DMS153 (cell line): ENCODE measurements around the gene SPATA13.
"Not testable (repeated sequence)": the region's sequence is repeated elsewhere in the genome, so short reads cannot be mapped to it uniquely, and the experiment has no call there.

Experiments used
- DNase-seq: peaks from one replicate; lab custom pipeline; 2025; lab: John Stamatoyannopoulos, UW

Gene SPATA13

GRCh38 chr13:24195626-24196025 lies 35.1 kb downstream of the SPATA13 start:
- no peak for DNase-seq

GRCh38 chr13:24196593-24197197 lies 36.2 kb downstream of the SPATA13 start:
- DNase-seq = no peak

GRCh38 chr13:24199016-24199415 lies 38.5 kb downstream of the SPATA13 start:
- DNase-seq = no peak

GRCh38 chr13:24202215-24202614 lies 41.7 kb downstream of the SPATA13 start:
- no peak for DNase-seq

- DNase-seq = no peak
These were observed 42.8 kb downstream of the SPATA13 start for GRCh38 chr13:24203273-24203672.

- no peak for DNase-seq
These were observed 43.3 kb downstream of the SPATA13 start for GRCh38 chr13:24203811-24204210.

- DNase-seq = not testable (repeated sequence)
These were observed 44.6 kb downstream of the SPATA13 start for GRCh38 chr13:24205076-24205475.

- no peak for DNase-seq
These were observed 47.5 kb downstream of the SPATA13 start for GRCh38 chr13:24207841-24208667.

- no peak for DNase-seq
These were observed 48.6 kb downstream of the SPATA13 start for GRCh38 chr13:24209138-24209537.

GRCh38 chr13:24212254-24212653 lies 51.7 kb downstream of the SPATA13 start:
- DNase-seq = no peak

- DNase-seq = no peak
These were observed 52.2 kb downstream of the SPATA13 start for GRCh38 chr13:24212674-24213073.

- DNase-seq = no peak
These were observed 53.4 kb downstream of the SPATA13 start for GRCh38 chr13:24213932-24214331.

- no peak for DNase-seq
These were observed 54.0 kb downstream of the SPATA13 start for GRCh38 chr13:24214528-24214927.

GRCh38 chr13:24215126-24215525 lies 54.6 kb downstream of the SPATA13 start:
- no peak for DNase-seq

- DNase-seq = no peak
These were observed 55.2 kb downstream of the SPATA13 start for GRCh38 chr13:24215732-24216131.

GRCh38 chr13:24216176-24216575 lies 55.7 kb downstream of the SPATA13 start:
- no peak for DNase-seq

- not testable (repeated sequence) for DNase-seq
These were observed 56.3 kb downstream of the SPATA13 start for GRCh38 chr13:24216779-24217178.

GRCh38 chr13:24217601-24218281 lies 57.2 kb downstream of the SPATA13 start:
- no peak for DNase-seq

- no peak for DNase-seq
These were observed 57.8 kb downstream of the SPATA13 start for GRCh38 chr13:24218338-24218737.

GRCh38 chr13:24218977-24219376 lies 58.5 kb downstream of the SPATA13 start:
- no peak for DNase-seq

- peak; percentile 51 for DNase-seq
These were observed 59.7 kb downstream of the SPATA13 start for GRCh38 chr13:24220086-24220703.

GRCh38 chr13:24221007-24221406 lies 60.5 kb downstream of the SPATA13 start:
- DNase-seq = no peak

GRCh38 chr13:24222756-24223155 lies 62.2 kb downstream of the SPATA13 start:
- DNase-seq = no peak
